GM18907 (cell line): ENCODE measurements around the gene SSBP3.

ENCODE experiments used
- ATAC-seq: cut with Tn5 transposase; IDR thresholded peaks from one replicate; pipeline ENCODE4 v1.9.1; 2021; ENCODE audit warnings: mild to moderate bottlenecking, moderate library complexity; ENCODE audit not compliant: unreplicated experiment

Gene SSBP3

DNA sequence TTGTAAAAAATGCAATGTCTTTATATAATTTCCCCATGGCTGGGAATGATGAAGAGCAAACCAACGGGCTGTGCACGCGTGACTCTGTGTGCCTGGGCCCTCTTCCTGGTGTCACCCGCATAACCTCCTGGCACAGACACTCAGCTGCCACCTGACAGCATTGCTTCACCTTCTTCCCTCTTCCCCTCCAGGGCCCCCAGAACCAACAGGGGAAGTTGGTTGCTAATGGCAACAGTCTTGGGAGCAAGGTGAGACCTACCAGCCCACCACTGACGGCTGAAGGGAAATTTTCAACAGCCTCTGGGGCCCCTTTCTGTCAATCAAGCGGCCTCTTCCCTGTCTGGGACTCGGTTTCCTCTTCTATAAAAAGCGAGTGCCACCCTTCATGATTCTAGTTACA is 33.2 kb downstream of the SSBP3 start:
- no peak for ATAC-seq

DNA sequence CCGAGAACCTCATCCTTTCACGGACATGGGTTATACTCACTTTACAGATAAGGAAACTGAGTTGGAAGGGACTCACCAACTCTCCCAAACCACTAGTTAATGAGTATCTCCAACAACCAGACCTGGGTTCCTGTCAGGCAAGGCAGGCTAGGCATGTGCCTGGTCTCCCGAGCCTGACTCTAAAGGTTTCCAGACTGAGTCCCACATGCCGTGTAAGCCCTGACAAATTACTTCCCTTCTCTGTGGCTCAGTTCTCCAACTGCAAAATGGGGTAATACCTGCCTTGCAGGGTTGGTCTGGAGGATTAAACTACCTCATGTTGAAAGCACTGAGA is 34.3 kb downstream of the SSBP3 start:
- ATAC-seq: peak; percentile 56

DNA sequence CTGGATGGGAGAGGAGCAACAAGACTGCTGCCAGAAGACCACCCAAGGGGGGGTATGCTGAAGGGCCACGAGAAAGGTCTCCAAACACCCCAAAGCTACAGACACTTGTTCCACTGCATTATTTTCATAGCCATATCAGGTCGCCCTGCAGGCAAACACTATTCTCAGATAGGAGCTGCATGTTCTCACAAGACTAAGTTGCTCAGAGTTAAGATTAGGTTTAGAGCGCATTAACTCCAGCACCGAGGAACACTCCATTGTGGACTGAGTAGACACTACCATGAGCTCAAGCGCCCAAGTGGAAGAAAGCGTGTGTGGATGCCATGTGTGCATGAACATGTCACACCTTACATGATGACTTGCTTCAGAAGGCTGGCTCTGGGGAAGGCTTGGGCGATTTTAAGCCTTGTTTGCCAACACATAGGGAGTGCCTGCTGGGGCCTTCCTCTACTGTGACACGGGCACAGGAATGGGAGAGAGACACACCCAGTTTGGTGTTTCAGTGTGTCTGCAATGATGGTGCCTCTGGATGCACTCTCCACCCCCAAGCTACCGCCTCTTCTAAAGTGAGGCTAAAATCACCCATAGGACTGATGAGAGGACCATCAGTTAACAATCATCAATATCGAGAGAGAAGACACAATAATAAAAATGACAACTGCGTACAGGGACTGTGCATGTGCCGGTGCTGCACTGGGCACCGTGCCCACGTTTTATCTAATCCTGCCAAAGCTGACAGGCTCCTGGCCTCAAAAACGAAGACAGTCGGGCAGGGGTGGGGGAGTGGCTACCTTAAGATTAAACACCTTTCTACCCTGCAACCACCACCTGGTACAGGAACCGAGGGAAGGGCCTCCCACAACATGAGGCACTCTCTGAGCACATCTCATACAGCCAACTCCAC is 34.9 kb downstream of the SSBP3 start:
- no peak for ATAC-seq

DNA sequence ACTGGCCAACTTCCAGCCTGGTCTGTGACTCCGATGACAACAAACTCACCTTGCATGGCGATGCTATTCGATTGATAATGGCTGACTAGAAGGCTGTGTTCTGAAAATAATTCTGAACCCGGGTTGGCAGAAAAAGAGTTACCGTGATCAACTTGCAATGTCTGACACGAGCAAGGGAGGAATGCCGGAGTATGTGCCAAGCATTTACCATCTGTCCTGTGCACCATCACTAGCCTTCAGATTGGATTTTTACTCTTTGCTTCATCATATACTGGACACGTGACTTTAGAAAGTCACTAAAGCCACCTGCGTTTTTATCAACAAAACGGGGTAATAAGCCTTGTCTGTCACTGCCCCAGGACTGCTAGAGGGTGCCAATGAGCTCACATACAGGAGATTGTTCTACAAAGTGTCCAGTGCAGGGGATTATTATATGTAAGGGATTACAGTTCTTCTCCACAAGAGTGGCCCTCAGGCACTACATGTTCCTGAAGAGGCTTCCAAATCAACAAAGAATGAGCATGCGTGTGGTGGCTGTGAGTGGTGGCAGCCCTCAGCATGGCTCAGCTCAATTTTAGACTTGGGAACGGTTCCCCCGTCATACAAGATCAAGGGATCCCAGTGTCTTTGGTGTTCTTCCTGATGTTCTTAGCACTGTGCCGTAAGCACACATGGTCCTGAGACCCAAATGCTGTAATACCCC is 35.8 kb downstream of the SSBP3 start:
- no peak for ATAC-seq

DNA sequence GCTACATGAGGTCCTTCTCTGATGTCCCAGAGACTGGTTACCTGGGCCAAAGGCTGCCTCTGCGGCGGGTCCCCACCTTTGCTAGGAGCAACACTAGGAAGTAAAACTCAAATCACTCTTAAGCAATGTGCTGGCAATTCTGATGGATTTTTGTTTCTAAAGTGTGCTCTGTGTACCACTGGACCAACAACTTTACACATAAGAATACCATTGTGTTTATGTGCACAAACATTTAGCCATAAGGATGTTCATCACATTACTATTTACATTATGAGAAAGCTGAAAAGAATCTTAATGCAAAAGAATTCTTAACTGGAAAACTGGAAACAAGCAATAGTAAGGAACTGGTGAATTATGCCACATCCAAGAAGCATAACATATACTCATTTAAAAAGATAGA is 38.6 kb downstream of the SSBP3 start:
- ATAC-seq: no peak

DNA sequence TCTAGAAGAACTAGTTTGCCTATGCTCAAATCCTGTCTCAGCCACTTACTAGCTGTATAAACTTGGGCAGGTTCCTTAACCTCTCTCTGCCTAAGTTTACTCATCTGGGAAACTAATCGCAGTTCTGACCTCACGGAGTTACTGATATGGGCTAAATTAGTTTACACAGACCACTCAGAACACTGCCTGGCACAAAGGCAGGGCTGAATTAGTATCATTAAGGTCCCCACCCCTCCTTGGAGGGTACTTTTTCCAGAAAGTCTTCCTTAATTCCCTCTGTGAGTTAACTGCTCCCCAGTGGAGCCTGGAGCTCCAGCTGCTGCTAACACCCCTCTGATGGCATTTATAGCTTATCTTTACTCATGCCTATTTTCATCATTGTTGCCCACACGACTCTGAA is 40.3 kb downstream of the SSBP3 start:
- no peak for ATAC-seq

DNA sequence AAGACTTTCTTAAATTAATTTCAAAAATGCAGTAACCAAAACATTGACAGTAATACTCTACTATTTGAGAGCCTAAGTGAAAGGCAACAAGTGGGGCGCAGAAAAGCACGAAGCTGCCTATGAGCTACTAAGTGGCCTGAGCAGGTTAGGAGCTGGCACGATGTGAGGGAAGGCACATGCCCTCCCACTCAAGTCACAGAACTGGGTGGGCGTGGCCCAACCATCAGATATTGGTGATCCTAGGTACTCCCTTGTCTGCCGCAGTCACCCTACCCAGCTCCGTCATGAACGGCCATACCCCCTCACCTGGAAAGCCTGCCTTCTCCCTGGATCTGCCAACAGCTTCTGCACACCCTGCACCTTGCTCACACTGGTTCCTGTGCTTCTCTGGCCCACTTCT is 40.8 kb downstream of the SSBP3 start:
- no peak for ATAC-seq

DNA sequence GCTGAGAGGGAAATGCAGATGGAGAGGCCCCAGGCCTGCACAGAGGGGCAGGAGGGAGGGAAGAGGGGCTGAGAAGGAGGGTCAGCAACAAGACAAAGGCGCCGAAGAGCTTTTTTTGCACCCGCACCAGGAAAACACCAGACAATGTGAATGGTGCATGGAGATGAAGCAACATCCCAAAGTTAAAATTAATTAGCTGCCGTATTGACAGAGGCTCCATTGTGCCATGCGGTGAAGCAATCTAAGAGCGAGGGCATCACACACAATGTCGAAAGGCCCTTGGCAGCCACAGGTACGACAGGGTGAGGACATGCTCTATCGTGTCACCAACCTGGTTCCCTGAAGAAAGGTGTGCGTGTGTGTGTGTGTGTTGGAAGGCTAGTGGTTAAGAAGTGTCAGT is 41.2 kb downstream of the SSBP3 start:
- no peak for ATAC-seq

DNA sequence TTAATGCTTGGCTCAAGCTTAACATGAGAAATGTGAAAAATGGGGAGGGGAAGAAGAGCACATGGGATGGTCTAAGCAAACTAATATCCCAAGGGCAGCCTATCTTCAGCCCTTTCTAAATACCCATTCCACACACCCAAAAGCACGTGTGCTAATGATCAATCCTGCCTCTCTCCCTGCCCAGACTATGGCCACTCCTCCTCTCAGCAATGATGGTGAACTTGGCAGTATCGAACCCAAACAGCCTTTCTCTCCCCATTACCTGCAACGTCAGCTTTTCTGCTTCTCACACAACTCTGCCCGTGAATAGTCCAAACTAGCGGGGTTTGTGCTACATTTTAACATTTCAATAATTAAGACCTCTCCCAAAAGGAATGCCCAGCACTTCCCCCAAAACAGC is 41.6 kb downstream of the SSBP3 start:
- ATAC-seq: no peak

DNA sequence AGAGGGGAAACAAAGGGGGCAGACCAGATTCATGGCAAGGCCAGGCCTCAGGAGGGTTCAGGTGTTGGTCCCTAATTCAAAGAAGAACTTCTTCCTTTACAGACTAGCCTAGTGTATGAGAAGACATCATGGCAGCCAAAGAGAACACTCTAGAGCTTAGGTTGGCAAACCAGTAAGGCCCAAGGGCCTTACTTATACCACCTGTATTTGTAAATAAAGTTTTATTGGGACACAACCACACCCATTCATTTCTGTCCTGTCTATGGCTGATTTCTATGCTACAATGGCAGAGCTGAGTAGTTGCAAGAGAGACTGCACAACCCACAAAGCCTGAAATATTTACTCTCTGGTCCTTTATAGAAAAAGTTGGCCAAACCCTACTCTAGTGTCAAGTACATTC is 42.3 kb downstream of the SSBP3 start:
- no peak for ATAC-seq

DNA sequence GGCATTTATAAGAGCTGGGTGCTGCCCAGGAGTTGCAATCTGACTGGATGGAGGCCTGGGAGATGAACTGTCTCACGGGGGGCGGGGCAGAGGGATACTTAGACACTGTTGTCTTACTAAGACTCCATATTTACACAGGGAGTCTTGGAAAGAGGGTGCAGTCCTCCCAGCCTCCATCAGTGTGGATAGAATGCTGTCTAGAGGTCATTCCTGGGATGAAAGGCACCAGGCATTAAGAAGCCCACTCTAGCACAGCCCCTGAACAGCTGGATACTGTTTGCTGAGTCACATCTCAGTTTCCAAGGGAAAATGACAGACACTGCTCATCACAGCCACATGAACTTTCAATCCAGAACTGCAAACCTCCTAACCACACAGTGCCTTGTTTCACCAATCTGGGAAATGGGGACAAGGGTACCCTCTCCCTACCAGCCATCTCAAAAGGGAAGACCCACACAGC is 43.3 kb downstream of the SSBP3 start:
- ATAC-seq: no peak

DNA sequence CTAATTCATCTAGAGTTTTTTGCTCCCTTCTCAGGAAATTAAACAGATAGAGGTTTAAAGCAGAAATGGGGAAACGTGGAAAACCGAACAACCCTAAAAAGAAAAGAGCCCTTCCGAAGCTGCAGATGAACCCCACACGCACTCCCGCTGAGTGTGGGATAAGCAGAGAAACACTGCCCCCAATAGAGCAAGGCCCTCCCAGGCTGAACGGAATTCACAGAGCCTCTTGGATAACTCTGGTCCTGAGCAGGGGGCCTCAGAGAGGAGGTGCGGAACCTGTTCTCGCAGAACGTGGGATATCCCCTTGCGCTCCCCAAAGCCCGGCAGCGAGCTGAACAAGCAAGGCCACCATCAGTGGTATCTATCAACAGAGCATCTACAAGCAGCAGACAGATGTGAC is 44.9 kb downstream of the SSBP3 start:
- no peak for ATAC-seq

DNA sequence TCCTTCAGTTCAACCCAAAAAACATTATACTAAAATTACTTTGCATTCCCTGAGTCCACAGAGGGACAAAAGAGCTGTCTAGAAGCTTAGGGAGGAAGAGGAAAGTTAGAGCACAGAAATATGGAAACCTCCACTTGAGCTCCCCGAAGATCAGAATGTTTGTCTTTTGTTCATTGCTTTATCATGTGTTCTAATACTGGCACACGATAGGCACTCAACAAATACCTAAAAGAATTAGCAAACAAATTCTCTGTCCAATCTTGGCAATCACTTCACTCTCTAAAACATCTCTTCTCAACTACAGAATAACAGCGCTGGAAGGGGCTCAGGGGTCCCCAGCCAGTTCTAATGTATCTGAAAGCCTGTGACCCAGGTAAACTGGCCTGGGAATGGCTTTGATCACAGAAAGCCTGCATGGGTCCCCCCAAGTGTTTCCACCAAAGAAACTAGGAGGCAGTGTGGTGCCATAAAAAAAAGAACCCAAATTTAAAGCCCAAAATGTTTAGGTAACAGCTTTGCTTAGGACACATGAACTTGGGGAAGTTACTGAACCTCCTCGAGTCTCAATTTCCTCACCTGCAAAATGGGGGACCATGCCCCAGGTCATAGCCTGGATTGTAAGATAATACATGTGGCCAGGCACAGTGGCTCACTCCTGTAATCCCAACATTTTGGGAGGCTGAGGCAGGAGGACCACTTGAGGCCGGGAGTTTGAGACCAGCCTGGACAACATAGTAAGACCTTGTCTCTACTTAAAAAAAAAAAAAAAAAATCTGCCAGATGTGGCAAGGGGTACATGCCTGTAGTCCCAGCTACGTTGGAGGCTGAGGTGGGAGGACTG is 45.8 kb downstream of the SSBP3 start:
- no peak for ATAC-seq

DNA sequence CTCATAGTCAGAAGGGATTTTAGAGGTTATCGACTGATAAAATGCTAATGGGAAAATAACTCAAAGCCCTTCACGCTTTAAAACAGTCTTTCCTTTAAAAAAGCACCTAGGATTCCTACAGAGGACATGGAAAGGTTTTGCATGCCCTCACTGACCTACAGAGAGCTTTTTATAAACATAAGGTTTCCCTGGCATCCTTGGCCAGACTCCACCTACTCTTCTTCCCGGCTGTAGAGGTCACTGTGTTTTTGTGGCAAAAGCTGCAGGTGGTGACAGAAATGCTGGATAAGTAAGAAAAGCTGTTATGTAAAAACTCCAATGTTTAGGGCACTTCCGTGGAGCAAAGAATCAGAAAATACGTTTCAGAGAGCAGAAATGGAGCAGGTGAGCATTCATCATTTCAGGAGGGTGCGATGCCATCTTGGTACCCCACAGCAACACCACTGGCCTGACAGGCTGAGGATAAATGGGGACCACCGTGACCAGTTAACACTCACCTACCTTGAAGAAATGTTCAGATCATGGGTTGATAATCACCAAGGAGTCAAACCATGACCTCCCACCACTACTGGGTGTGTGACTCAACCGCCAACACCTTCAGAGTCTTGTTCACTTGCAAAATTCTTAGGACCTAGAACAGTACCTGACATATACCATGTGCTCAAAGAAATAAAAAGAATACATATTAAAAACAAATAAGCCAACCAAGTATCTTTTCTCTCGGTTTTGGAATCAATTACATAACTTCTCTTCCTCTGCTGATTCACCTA is 46.6 kb downstream of the SSBP3 start:
- no peak for ATAC-seq

DNA sequence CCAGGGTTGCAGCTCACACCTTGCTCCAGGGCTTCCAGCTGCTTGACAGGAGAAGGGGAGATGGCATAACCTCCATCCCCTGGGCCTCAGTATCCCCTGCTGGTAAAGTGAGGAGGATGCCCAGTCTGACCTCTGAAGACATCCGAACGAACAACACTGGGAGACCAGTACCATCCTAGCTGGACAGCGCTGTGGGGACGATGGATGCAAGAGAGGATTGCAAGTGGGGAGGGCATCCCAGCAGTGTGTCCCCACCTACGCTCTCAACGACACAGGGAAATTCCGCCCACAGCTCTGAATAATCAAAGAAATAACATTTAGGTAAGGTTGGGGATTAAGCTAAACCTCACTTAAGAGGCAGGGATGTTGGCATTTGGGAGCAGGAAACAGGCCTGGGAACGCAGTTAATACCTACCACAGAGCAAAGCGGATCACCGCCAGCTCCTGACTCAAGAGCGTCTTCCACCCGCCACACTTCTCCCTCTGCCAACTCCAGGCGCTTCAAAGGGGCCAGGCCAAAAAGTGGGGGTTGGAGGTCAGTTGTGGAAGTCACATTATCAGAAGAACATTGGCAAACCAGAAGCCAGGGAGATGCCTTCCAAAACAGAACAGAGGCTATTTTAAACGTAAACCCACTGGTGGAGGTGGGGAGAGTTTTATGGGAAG is 47.6 kb downstream of the SSBP3 start:
- no peak for ATAC-seq

DNA sequence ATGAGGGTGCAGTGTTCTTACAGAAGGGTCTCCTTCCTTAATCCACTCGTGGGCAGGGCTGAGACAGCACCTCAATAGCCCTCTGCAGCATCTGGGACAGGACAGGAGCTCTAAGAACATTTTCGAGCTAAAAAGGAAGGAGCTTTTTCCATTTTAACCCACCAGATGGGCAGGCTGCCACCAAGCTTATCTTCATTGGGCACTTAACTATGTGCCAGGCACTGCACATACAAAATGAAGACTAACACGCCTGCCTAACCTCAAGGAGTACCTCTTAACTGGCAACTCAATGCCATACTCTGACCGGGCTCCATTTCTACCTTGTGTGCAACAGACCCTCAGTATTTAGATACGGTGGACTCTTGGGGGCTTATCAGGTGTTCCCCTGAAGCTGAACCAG is 48.2 kb downstream of the SSBP3 start:
- ATAC-seq: no peak

DNA sequence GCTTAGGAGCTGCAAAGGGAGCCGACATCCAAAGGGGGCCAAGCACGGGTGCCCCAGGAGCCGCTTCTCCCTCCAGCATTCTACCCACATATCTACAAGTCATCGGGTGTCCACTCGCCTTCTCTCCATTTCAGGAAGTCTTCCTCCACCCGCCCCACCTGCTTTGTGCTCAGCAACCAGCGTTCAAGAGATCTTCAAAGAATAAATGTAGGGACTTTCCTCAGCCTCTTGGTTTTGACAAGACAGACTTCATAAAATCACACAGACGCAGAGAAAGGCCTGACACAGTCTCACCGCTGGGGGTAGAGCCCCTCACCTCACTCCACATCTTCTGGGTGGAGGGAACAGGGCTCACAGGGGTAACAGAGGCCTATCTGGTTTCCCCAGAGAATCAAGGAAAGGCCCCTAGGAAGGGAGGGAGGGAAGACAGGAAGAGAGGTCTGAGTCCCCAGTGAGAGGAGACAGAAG is 49.5 kb downstream of the SSBP3 start:
- ATAC-seq: no peak

DNA sequence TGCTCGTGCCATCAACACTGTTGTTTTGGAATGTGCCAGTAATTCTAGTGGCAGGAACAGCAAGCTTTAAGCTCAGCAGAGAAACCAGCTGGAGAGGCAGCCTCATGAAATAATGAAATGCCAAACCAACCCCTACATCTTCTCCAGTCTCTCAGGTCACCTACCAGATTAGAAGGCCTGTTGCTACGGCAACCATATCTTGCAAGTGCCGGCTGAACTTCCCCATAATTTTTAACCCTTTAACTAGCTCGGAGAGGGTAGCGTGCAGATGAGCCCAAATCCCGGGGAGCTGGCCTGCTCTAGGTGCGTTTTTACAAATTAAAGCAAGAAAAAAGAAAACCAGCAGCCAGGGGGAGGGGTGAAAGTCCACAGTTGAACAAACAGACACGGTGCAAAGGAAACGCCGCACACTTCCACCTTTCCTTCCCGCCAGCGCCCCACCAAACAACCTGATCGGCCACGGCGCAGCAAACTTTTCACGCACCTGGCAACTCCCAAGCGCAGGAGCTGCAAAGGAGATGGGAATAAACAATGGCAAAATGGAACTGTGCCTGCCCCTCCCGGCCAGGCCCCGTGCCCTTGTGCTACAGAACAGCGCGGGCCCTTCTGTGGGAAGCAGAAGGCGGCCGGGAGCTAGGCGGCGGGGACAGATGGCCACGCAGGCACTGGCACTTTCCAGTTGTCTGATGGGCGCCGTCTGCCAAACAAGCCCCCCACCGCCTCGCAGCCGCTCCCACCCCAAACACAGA is 50.1 kb downstream of the SSBP3 start:
- ATAC-seq: no peak

DNA sequence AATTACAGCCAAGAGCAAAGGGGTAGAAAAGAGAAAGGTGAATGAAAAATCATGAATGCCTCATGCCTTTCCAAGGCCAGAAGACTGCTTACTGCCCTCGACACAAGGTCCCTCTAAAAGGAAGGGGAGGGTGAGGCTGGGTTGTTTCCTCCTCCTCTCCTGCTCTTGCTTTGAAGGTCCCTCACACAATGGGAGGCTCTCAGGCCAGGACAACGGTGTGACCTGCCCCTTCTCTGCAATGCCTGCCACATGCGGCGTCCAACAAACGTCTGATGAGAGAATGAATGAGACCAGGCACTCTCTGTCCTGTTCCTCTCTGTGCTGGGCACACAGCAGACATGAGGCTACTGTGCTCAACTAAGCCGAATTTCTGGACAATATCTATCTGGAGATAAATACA is 51.3 kb downstream of the SSBP3 start:
- ATAC-seq: no peak
